ENCODE results near the gene ALAD. TPM values are rescaled to one million over a fixed set of nuclear protein-coding genes. Genes with fewer than 3 reads are reported as not detected.

The ALAD gene
- total and polyA plus RNA-seq, 7 donors = 14.8 to 50.2 (median 31.0) TPM

- WGBS, 2 donors = 85% methylated on average over 7 of the region's 7 CpGs
- intact Hi-C loops (cut with DNase I) = no loop called here
- Histone ChIP-seq H3K9me3 (no peaks in the 10 kb centered on the region), H3K36me3 (no peaks in the 10 kb centered on the region), H3K27me3 (peaks cover 0 to 4% (median 0%) of the 10 kb centered on the region in 3 donors), H3K4me3 (no peak overlapping the region), H3K4me1 (no peaks in the 10 kb centered on the region), H3K27ac (no peak overlapping the region)
- TF ChIP-seq CTCF (IDR thresholded peaks at IDR 0.05) (no peak), EP300 (IDR thresholded peaks at IDR 0.05) (no peak), POLR2A (IDR thresholded peaks at IDR 0.05) (no peak), POLR2AphosphoS5 (IDR thresholded peaks at IDR 0.05) (no peak)
- DNase-seq = no peak
Measured at GRCh38 chr9:113356686-113357292, 44.3 kb downstream of the ALAD start.

GRCh38 chr9:113355040-113355596 lies 46.0 kb downstream of the ALAD start:
- no peak overlapping the region for H3K27ac ChIP-seq
- H3K27me3 ChIP-seq = peaks cover 0 to 19% (median 2%) of the 10 kb centered on the region in 3 donors
- no peak for TF ChIP-seq EP300 (IDR thresholded peaks at IDR 0.05)
- no peak for TF ChIP-seq POLR2A (IDR thresholded peaks at IDR 0.05)
- no peak for TF ChIP-seq CTCF (IDR thresholded peaks at IDR 0.05)
- no peak for TF ChIP-seq POLR2AphosphoS5 (IDR thresholded peaks at IDR 0.05)
- DNase-seq = no peak
- intact Hi-C loops (cut with DNase I) = no loop called here
- H3K4me1 ChIP-seq = peaks cover 0 to 5% (median 5%) of the 10 kb centered on the region in 4 donors
- H3K4me3 ChIP-seq = no peak overlapping the region
- no peaks in the 10 kb centered on the region for H3K9me3 ChIP-seq
- 87 to 91% methylated on average over 4 of the region's 4 CpGs for WGBS, 2 donors
- H3K36me3 ChIP-seq = no peaks in the 10 kb centered on the region

GRCh38 chr9:113352411-113352810 lies 48.7 kb downstream of the ALAD start:
- Histone ChIP-seq H3K9me3 (no peaks in the 10 kb centered on the region), H3K36me3 (no peaks in the 10 kb centered on the region), H3K27me3 (peaks cover 0 to 25% (median 2%) of the 10 kb centered on the region in 3 donors), H3K4me3 (no peak overlapping the region), H3K4me1 (peaks cover 0 to 16% (median 13%) of the 10 kb centered on the region in 4 donors), H3K27ac (no peak overlapping the region)
- 78 to 80% methylated on average over 1 of the region's 1 CpG for WGBS, 2 donors
- intact Hi-C loops (cut with DNase I) = no loop called here
- no peak for TF ChIP-seq POLR2A (IDR thresholded peaks at IDR 0.05)
- no peak for TF ChIP-seq POLR2AphosphoS5 (IDR thresholded peaks at IDR 0.05)
- no peak for TF ChIP-seq EP300 (IDR thresholded peaks at IDR 0.05)
- TF ChIP-seq CTCF (IDR thresholded peaks at IDR 0.05) = peak in 1 of 4 experiments; percentile 4
- no peak for DNase-seq

GRCh38 chr9:113352006-113352405 lies 49.1 kb downstream of the ALAD start:
- Histone ChIP-seq H3K36me3 (no peaks in the 10 kb centered on the region), H3K9me3 (no peaks in the 10 kb centered on the region), H3K27me3 (peaks cover 0 to 25% (median 2%) of the 10 kb centered on the region in 3 donors), H3K27ac (no peak overlapping the region), H3K4me3 (no peak overlapping the region), H3K4me1 (peaks cover 0 to 16% (median 13%) of the 10 kb centered on the region in 4 donors)
- TF ChIP-seq EP300 (IDR thresholded peaks at IDR 0.05) (no peak), POLR2AphosphoS5 (IDR thresholded peaks at IDR 0.05) (no peak), POLR2A (IDR thresholded peaks at IDR 0.05) (no peak), CTCF (IDR thresholded peaks at IDR 0.05) (no peak)
- DNase-seq = no peak
- intact Hi-C loops (cut with DNase I) = no loop called here
- WGBS, 2 donors = 73 to 75% methylated on average over 6 of the region's 6 CpGs

Measured in sigmoid colon (tissue), 7 donors.